H1 (cell line): Measurements from ENCODE around the gene VEPH1. TPM values are rescaled to one million over a fixed set of nuclear protein-coding genes. Genes with fewer than 3 reads are reported as not detected.

Experiments used
- CTCF ChIA-PET: fragments of 300-600 bp; sonication (Branson Sonifier 250); formaldehyde crosslinking; loops from one replicate; lab custom pipeline; 2021; ENCODE audit not compliant: partially characterized antibody; lab: Charles Lee
- POLR2A ChIA-PET: fragments of 300-600 bp; sonication (Branson Sonifier 250); formaldehyde crosslinking; loops from one replicate; lab custom pipeline; 2021; ENCODE audit warnings: inconsistent platforms; ENCODE audit not compliant: partially characterized antibody; lab: Charles Lee
- DNase-seq, 2 experiments: peaks; one replicate each; pipeline versions ENCODE4 v3.0.0 to v3.0.0-alpha.2; 2010 to 2022; ENCODE audit warnings: low spot score in 2 of 2, low read depth in 1 of 2, mixed read lengths in 1 of 2
- FAIRE-seq: peaks from 2 replicates; lab custom pipeline; 2011; peaks lifted over from hg19 to GRCh38; lab: Jason Lieb, UNC
- H2AFZ ChIP-seq: 2 replicates; pipeline ENCODE4 v1.8.1; 2012; ENCODE audit warnings: low read length, inconsistent platforms
- H2AK5ac ChIP-seq: 2 replicates; pipeline ENCODE4 v1.6.1; 2013; ENCODE audit warnings: low read depth, low read length
- H2BK120ac ChIP-seq: replicated peaks from 2 replicates; pipeline ENCODE3; 2013; ENCODE audit warnings: low read depth, low read length, inconsistent platforms
- H2BK12ac ChIP-seq: 2 replicates; pipeline ENCODE4 v1.6.1; 2013; ENCODE audit warnings: low read depth, low read length
- H2BK15ac ChIP-seq: 2 replicates; pipeline ENCODE4 v1.6.1; 2013; ENCODE audit warnings: low read length
- H2BK20ac ChIP-seq: 2 replicates; pipeline ENCODE4 v1.6.1; 2013; ENCODE audit warnings: low read length
- H2BK5ac ChIP-seq: 2 replicates; pipeline ENCODE4 v1.6.1; 2013; ENCODE audit warnings: low read depth, low read length
- H3K14ac ChIP-seq: 2 replicates; pipeline ENCODE4 v1.6.1; 2013; ENCODE audit warnings: inconsistent platforms; ENCODE audit not compliant: insufficient read length
- H3K18ac ChIP-seq: 2 replicates; pipeline ENCODE4 v1.6.1; 2013; ENCODE audit warnings: low read length; ENCODE audit errors: extremely low read depth
- H3K23ac ChIP-seq: 2 replicates; pipeline ENCODE4 v1.6.1; 2013; ENCODE audit warnings: inconsistent platforms; ENCODE audit not compliant: insufficient read length
- H3K23me2 ChIP-seq: 2 replicates; pipeline ENCODE4 v1.6.1; 2013; ENCODE audit warnings: low read depth, low read length
- H3K27ac ChIP-seq: 2 replicates; pipeline ENCODE4 v1.6.1; 2011; ENCODE audit warnings: low read depth, low read length, inconsistent platforms
- H3K27me3 ChIP-seq, 4 experiments: replicated peaks in 1 of 4; 1 replicate in 1 of 4; 2 replicates in 3 of 4; pipeline versions ENCODE4 v1.6.1 to v1.8.1; 2011 to 2013; ENCODE audit warnings: low read length in 3 of 4, mild to moderate bottlenecking in 3 of 4, inconsistent platforms in 2 of 4, mixed read lengths in 2 of 4, moderate library complexity in 1 of 4; ENCODE audit not compliant: control insufficient read depth in 3 of 4, insufficient read depth in 3 of 4; ENCODE audit errors: extremely low read depth in 1 of 4
- H3K36me3 ChIP-seq, 4 experiments: 2 replicates each; pipeline versions ENCODE4 v1.6.1 to v1.8.1; 2011 to 2013; ENCODE audit warnings: mild to moderate bottlenecking in 4 of 4, low read length in 3 of 4, moderate library complexity in 2 of 4, control low read depth in 1 of 4, inconsistent platforms in 1 of 4; ENCODE audit not compliant: insufficient read depth in 4 of 4, control insufficient read depth in 2 of 4
- H3K4ac ChIP-seq: replicated peaks from 2 replicates; pipeline ENCODE3; 2013; ENCODE audit warnings: low read length, low read depth, mixed read lengths, inconsistent platforms; ENCODE audit not compliant: insufficient read length
- H3K4me1 ChIP-seq, 4 experiments: replicated peaks in 1 of 4; 1 replicate in 1 of 4; 2 replicates in 3 of 4; pipeline versions ENCODE4 v1.6.1 to v1.8.1; 2011 to 2013; ENCODE audit warnings: low read length in 3 of 4, inconsistent platforms in 2 of 4, mixed read lengths in 1 of 4; ENCODE audit not compliant: insufficient read depth in 4 of 4, control insufficient read depth in 3 of 4
- H3K4me2 ChIP-seq, 2 experiments: 2 replicates each; pipeline versions ENCODE4 v1.6.1 to v1.8.1; 2011 to 2013; ENCODE audit warnings: low read depth in 2 of 2, low read length in 2 of 2, control low read depth in 1 of 2, inconsistent platforms in 1 of 2, mild to moderate bottlenecking in 1 of 2; ENCODE audit not compliant: insufficient read depth in 1 of 2
- H3K4me3 ChIP-seq, 4 experiments: fragments of 200-600, 300-600 bp in 1 of 4; sonication (generic), shearing (Covaris generic), sonication (Bioruptor Twin) in 1 of 4; 2 replicates each; pipeline versions ENCODE4 v1.5.1 to v1.8.1; 2011 to 2016; ENCODE audit warnings: low read length in 4 of 4, low read depth in 3 of 4, control low read depth in 2 of 4, inconsistent platforms in 2 of 4, mild to moderate bottlenecking in 2 of 4, mixed read lengths in 1 of 4, moderate library complexity in 1 of 4; ENCODE audit not compliant: insufficient read depth in 2 of 4; ENCODE audit errors: extremely low read depth in 1 of 4
- H3K56ac ChIP-seq: replicated peaks from 2 replicates; pipeline ENCODE3; 2013; ENCODE audit warnings: low read depth, mild to moderate bottlenecking, mixed read lengths, low read length, inconsistent platforms; ENCODE audit not compliant: insufficient read length
- H3K79me1 ChIP-seq: 2 replicates; pipeline ENCODE4 v1.6.1; 2013; ENCODE audit warnings: low read depth, low read length, control low read depth
- H3K79me2 ChIP-seq, 2 experiments: 2 replicates each; pipeline versions ENCODE4 v1.6.1 to v1.8.1; 2012 to 2013; ENCODE audit warnings: low read length in 2 of 2, mild to moderate bottlenecking in 2 of 2, inconsistent platforms in 1 of 2; ENCODE audit not compliant: insufficient read depth in 2 of 2, control insufficient read depth in 1 of 2
- H3K9ac ChIP-seq, 4 experiments: replicated peaks in 1 of 4; 1 replicate in 1 of 4; 2 replicates in 3 of 4; pipeline versions ENCODE4 v1.6.1 to v1.8.1; 2011 to 2013; ENCODE audit warnings: low read depth in 3 of 4, low read length in 3 of 4, control low read depth in 2 of 4, mild to moderate bottlenecking in 2 of 4, moderate library complexity in 2 of 4, inconsistent platforms in 1 of 4; ENCODE audit errors: extremely low read depth in 1 of 4
- H3K9me3 ChIP-seq, 2 experiments: 2 replicates each; pipeline versions ENCODE4 v1.6.1 to v1.8.1; 2012 to 2013; ENCODE audit warnings: mild to moderate bottlenecking in 2 of 2, moderate library complexity in 2 of 2, control low read depth in 1 of 2, inconsistent platforms in 1 of 2, low read depth in 1 of 2, low read length in 1 of 2, mixed read lengths in 1 of 2; ENCODE audit not compliant: insufficient read depth in 2 of 2
- H4K20me1 ChIP-seq, 2 experiments: replicated peaks in 1 of 2; 2 replicates each; pipeline versions ENCODE3 to v1.8.1; 2011 to 2013; ENCODE audit warnings: inconsistent platforms in 2 of 2, low read length in 2 of 2, mild to moderate bottlenecking in 1 of 2; ENCODE audit not compliant: insufficient read depth in 2 of 2, control insufficient read depth in 1 of 2
- H4K5ac ChIP-seq: 2 replicates; pipeline ENCODE4 v1.6.1; 2013; ENCODE audit warnings: low read length, low read depth, mixed read lengths, inconsistent platforms; ENCODE audit not compliant: insufficient read length
- H4K8ac ChIP-seq: 2 replicates; pipeline ENCODE4 v1.8.0; 2013; ENCODE audit warnings: mild to moderate bottlenecking, moderate library complexity, low read length, inconsistent platforms; ENCODE audit not compliant: insufficient read depth; ENCODE audit errors: extremely low read depth
- H4K91ac ChIP-seq: replicated peaks from 2 replicates; pipeline ENCODE3; 2013; ENCODE audit warnings: low read length, mixed read lengths, inconsistent platforms; ENCODE audit not compliant: insufficient read length
- HDAC6 ChIP-seq: IDR thresholded peaks from one replicate; pipeline ENCODE4 v1.7.1; 2012; ENCODE audit warnings: low read depth, mild to moderate bottlenecking, inconsistent platforms, low read length, moderate library complexity
- PHF8 ChIP-seq: fragments of 200-600 bp; sonication (generic); conservative IDR thresholded peaks from 2 replicates; pipeline ENCODE4 v1.7.1; 2012; ENCODE audit warnings: low read depth, mild to moderate bottlenecking, inconsistent platforms, low read length, moderate library complexity
- POLR2AphosphoS5 ChIP-seq: IDR thresholded peaks from 2 replicates; pipeline ENCODE4 v1.6.1; 2011; ENCODE audit warnings: low read depth, low read length
- RFX5 ChIP-seq: IDR thresholded peaks from 2 replicates; pipeline ENCODE4 v1.6.1; 2011; ENCODE audit warnings: low read depth, low read length, improper control_type of control experiment, borderline replicate concordance
- SIRT6 ChIP-seq: IDR thresholded peaks from one replicate; pipeline ENCODE4 v1.7.1; 2012; ENCODE audit warnings: low read length, inconsistent platforms
- SRF ChIP-seq: IDR thresholded peaks from 2 replicates; pipeline ENCODE4 v1.6.1; 2011; ENCODE audit warnings: mild to moderate bottlenecking, low read depth, low read length, moderate library complexity
- YY1 ChIP-seq: IDR thresholded peaks from 2 replicates; pipeline ENCODE4 v1.6.1; 2011; ENCODE audit warnings: low read depth, mild to moderate bottlenecking, low read length
- WGBS, 2 experiments: shearing (Covaris generic) in 1 of 2; methylation state at CpG; one replicate each; pipeline versions ENCODE4 v1.1.6 to v1.1.7; 2013 to 2015; ENCODE audit warnings: low lambda C conversion rate in 2 of 2, mixed read lengths in 2 of 2, inconsistent platforms in 1 of 2, low coverage in 1 of 2, missing lambda C conversion rate in 1 of 2; ENCODE audit not compliant: insufficient replicate concordance in 2 of 2, insufficient coverage in 1 of 2, insufficient read length in 1 of 2; ENCODE audit errors: extremely low coverage in 1 of 2, missing lambda C conversion rate in 1 of 2; 5-methylcytosine and 5-hydroxymethylcytosine counted together
- polyA plus RNA-seq, 7 experiments: library from polyadenylated mRNA; depleted of rRNA in 3 of 7; stranded (reverse) in 5 of 7; unstranded in 2 of 7; fragments of >200 nt in 5 of 7; fragments of 200-250 nt in 2 of 7; gene quantifications; 1 replicate in 5 of 7; 2 replicates in 1 of 7; 4 replicates in 1 of 7; pipeline versions ENCODE4 v1.2.1 to v1.2.3, GENCODE V29; 2011 to 2013; ENCODE audit warnings: missing spikeins in 2 of 7, mixed read lengths in 2 of 7
- total RNA-seq: library from RNA; stranded (reverse); fragmentation: NEBNext Ultra II Directional; extraction: Animal tissue kit (Norgen Biotek cat#: 25700); gene quantifications from 2 replicates; pipeline ENCODE4 v1.2.1, GENCODE V29; 2021

The VEPH1 gene
- total and polyA plus RNA-seq, 2 of the 8 experiments (the other 6 are each of a cell fraction or from before 2014, with no cell fraction given), result 12.0 to 18.3 TPM

DNA sequence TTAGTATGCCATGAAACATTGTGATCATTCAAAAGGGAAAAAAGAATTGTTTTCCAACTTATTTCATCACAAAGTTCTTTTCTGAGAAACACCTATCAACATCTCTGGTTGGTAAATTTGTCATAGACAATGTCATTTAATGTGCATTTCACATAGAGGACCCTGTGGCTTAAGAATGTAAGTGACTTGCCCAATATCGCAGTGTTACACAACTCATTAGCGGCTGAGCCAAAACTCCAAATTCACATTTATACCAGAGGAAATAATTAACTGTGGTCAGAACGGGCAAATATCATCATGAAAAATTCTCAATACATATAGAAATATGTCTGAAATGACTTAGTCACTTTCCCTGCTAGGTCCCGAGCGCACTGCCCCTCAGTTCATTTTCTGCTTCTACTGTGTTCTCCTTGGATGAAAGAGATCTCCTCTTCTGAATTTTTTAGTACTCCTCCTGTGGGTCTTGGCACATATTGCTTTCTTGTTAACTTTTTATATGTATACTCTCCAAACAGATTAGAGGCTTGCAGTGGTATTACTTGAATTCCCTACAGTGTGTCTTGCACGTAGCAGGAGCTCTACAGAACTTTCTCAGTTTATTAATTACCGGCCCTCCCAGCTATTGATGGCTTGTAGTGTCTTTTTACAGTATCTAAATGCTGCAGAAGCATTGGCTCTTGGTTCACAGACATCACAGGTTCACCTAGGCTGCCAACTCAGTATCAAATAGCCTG is 33.5 kb downstream of the VEPH1 start:
- Histone ChIP-seq H2BK120ac (no peak overlapping the region), H2BK20ac (no peak overlapping the region)
- no peak for TF ChIP-seq HDAC6
- no peak for TF ChIP-seq SIRT6
- no peak for TF ChIP-seq PHF8
- TF ChIP-seq POLR2AphosphoS5, result no peak
- TF ChIP-seq RFX5, result no peak
- no peak for TF ChIP-seq SRF
- no peak for TF ChIP-seq YY1
- TF ChIP-seq, all 59 proteins: peak for 0
- Histone ChIP-seq H3K4me1 (no peaks in the 10 kb centered on the region), H3K27ac (no peak overlapping the region), H3K9me3 (no peaks in the 10 kb centered on the region), H2AK5ac (no peak overlapping the region), H3K36me3 (no peaks in the 10 kb centered on the region), H4K20me1 (no peaks in the 10 kb centered on the region), H2BK12ac (no peak overlapping the region), H3K4me2 (no peak overlapping the region), H3K79me2 (no peaks in the 10 kb centered on the region), H3K9ac (no peak overlapping the region), H4K8ac (no peak overlapping the region), H2AFZ (no peak overlapping the region), H3K23ac (no peak overlapping the region), H2BK5ac (no peak overlapping the region), H3K27me3 (no peaks in the 10 kb centered on the region), H3K23me2 (no peaks in the 10 kb centered on the region; the same call in 1 of the 2 replicates), H3K4me3 (no peak overlapping the region), H3K79me1 (no peaks in the 10 kb centered on the region), H4K5ac (no peak overlapping the region), H3K18ac (no peak overlapping the region), H2BK15ac (no peak overlapping the region), H3K14ac (no peak overlapping the region), H3K4ac (no peak overlapping the region), H3K56ac (no peak overlapping the region), H4K91ac (no peak overlapping the region)
- POLR2A ChIA-PET, result interaction anchor here (0.6 kb wide), 1 partner anchor 16 kb away, joined by 3 read pairs; no protein-coding TSS in a partner anchor
- CTCF ChIA-PET, result interaction anchor here (1.2 kb wide), 1 partner anchor 9 kb away, joined by 3 read pairs; no protein-coding TSS in a partner anchor
- DNase-seq (no peak), FAIRE-seq (no peak)
- 88% methylated on average over 7 of the region's 7 CpGs; no CpG with 5 or more reads in 1 of the 2 experiments for WGBS, 2 experiments
